ENCODE results near the gene CD63.

DNA sequence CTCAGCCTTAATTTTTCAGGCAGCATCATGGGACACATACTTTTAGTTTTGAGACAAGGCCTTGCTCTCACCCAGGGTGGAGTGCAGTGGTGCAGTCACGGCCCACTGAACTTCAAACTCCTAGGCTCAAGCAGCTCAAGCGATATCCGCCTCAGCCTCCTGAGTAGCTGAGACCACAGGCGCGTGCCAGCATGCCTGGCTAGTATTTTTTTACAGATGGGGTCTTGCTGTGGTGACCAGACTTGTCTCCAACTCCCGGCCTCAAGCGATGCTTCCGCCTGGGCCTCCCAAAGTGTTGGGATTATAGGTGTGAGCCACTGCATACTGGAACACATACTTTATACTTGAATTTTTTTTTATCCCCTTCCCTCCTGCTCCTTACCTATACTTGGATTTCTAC is 5.9 kb downstream of the CD63 start:
- TF ChIP-seq, protein P1, sequence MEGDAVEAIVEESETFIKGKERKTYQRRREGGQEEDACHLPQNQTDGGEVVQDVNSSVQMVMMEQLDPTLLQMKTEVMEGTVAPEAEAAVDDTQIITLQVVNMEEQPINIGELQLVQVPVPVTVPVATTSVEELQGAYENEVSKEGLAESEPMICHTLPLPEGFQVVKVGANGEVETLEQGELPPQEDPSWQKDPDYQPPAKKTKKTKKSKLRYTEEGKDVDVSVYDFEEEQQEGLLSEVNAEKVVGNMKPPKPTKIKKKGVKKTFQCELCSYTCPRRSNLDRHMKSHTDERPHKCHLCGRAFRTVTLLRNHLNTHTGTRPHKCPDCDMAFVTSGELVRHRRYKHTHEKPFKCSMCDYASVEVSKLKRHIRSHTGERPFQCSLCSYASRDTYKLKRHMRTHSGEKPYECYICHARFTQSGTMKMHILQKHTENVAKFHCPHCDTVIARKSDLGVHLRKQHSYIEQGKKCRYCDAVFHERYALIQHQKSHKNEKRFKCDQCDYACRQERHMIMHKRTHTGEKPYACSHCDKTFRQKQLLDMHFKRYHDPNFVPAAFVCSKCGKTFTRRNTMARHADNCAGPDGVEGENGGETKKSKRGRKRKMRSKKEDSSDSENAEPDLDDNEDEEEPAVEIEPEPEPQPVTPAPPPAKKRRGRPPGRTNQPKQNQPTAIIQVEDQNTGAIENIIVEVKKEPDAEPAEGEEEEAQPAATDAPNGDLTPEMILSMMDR (IDR thresholded peaks at IDR 0.05 in 2 of 3, conservative IDR thresholded peaks at IDR 0.05 in 1 of 3; ENCODE audit: insufficient read depth in 2 of 3, low read depth in 1 of 3, low read length in 3 of 3): no peak
- TF ChIP-seq POLR2A (conservative IDR thresholded peaks at IDR 0.05) (no peak), FOSL1 (tag; conservative IDR thresholded peaks at IDR 0.05) (no peak), MYC (IDR thresholded peaks at IDR 0.05; ENCODE audit: low read depth, low read length) (no peak), MYC (CRISPR knock-in tag; IDR thresholded peaks at IDR 0.05; ENCODE audit: borderline replicate concordance, low read depth) (no peak), SIN3A (IDR thresholded peaks at IDR 0.05; ENCODE audit: borderline replicate concordance in 2 of 2, control insufficient read depth in 1 of 2, low read depth in 2 of 2, low read length in 2 of 2) (no peak), JUND (IDR thresholded peaks at IDR 0.05; ENCODE audit: borderline replicate concordance, low read depth, low read length) (no peak), JUND (tag; IDR thresholded peaks at IDR 0.05; ENCODE audit: borderline replicate concordance, low read depth, low read length) (no peak), ADNP (tag; IDR thresholded peaks at IDR 0.05) (no peak)

All from K562 (cell line).